WERI-Rb-1 (cell line): Measurements from ENCODE around the gene FAM193A.

Experiments used
- DNase-seq: peaks from one replicate; pipeline ENCODE4 v3.0.0-alpha.2; 2020
- H3K27ac ChIP-seq: fragments of 250-450 bp; sonication (Bioruptor Pico); 2 replicates; pipeline ENCODE4 v1.5.1; 2020; ENCODE audit warnings: mild to moderate bottlenecking, moderate library complexity
- H3K27me3 ChIP-seq: fragments of 250-450 bp; sonication (Bioruptor Pico); 2 replicates; pipeline ENCODE4 v1.5.1; 2021; ENCODE audit warnings: mild to moderate bottlenecking, low read depth, moderate library complexity; ENCODE audit not compliant: insufficient read depth, severe bottlenecking
- H3K36me3 ChIP-seq: fragments of 250-450 bp; sonication (Bioruptor Pico); 2 replicates; pipeline ENCODE4 v1.5.1; 2020; ENCODE audit warnings: mild to moderate bottlenecking, moderate library complexity
- H3K4me3 ChIP-seq: 2 replicates; pipeline ENCODE4 v1.5.1; 2011; ENCODE audit warnings: low read depth, mild to moderate bottlenecking, control low read depth, low read length
- H3K9me3 ChIP-seq: fragments of 250-450 bp; sonication (Bioruptor Pico); 2 replicates; pipeline ENCODE4 v1.5.1; 2021; ENCODE audit warnings: mild to moderate bottlenecking, moderate library complexity; ENCODE audit not compliant: severe bottlenecking
- TF ChIP-seq, protein P1 (sequence below): IDR thresholded peaks from 2 replicates; pipeline ENCODE4 v1.5.1; 2011; ENCODE audit warnings: low read depth, mild to moderate bottlenecking, control low read depth, inconsistent platforms, low read length

Gene FAM193A

DNA sequence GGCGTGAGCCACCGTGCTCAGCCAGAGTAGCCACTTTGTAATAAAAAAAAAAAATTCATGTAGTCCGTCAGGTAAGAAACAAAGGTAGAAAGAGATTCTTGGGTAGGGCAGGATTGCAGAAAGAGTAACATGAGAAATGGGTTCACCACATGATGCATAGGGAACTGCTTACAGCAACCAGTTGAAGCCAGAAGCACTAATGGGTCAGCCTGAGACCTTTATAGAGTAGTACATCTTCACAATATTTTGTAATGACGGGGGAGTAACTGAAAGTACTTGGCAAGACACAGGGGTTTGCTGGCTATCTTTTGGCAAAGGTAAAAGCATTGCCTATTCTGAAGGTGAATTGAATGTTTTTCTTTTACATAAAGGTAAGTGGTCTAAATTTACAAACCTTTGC lies 29.1 kb downstream of the FAM193A start:
- TF ChIP-seq, protein P1, sequence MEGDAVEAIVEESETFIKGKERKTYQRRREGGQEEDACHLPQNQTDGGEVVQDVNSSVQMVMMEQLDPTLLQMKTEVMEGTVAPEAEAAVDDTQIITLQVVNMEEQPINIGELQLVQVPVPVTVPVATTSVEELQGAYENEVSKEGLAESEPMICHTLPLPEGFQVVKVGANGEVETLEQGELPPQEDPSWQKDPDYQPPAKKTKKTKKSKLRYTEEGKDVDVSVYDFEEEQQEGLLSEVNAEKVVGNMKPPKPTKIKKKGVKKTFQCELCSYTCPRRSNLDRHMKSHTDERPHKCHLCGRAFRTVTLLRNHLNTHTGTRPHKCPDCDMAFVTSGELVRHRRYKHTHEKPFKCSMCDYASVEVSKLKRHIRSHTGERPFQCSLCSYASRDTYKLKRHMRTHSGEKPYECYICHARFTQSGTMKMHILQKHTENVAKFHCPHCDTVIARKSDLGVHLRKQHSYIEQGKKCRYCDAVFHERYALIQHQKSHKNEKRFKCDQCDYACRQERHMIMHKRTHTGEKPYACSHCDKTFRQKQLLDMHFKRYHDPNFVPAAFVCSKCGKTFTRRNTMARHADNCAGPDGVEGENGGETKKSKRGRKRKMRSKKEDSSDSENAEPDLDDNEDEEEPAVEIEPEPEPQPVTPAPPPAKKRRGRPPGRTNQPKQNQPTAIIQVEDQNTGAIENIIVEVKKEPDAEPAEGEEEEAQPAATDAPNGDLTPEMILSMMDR, result no peak
- no peak overlapping the region for H3K4me3 ChIP-seq
- H3K9me3 ChIP-seq, result no peaks in the 10 kb centered on the region
- no peak for DNase-seq
- peaks cover 25% of the 10 kb centered on the region for H3K36me3 ChIP-seq
- no peaks in the 10 kb centered on the region for H3K27me3 ChIP-seq
- no peak overlapping the region for H3K27ac ChIP-seq

DNA sequence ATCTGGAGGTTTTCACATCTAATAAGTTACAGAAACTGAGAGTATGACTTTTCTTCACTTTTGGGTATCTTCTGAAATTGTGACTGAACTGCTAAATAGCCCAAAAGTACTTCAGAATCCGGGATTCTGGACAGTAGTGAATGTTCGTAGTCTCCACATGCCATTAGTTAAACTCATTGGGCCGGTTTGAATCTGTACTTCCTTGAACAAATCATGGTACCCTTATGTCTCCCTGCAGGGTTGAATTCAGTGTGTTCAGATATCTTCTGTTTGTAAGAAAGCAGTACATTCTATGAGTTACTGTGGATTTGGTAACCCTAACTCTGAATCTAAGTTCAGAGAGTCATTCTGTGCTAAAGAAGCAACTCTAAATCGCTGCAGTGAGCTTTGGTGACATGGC lies 33.6 kb downstream of the FAM193A start:
- Histone ChIP-seq H3K27me3 (no peaks in the 10 kb centered on the region), H3K27ac (no peak overlapping the region), H3K9me3 (no peaks in the 10 kb centered on the region), H3K36me3 (peaks cover 15% of the 10 kb centered on the region; the same call in 1 of the 2 replicates), H3K4me3 (no peak overlapping the region)
- DNase-seq, result no peak
- TF ChIP-seq, protein P1, result no peak

DNA sequence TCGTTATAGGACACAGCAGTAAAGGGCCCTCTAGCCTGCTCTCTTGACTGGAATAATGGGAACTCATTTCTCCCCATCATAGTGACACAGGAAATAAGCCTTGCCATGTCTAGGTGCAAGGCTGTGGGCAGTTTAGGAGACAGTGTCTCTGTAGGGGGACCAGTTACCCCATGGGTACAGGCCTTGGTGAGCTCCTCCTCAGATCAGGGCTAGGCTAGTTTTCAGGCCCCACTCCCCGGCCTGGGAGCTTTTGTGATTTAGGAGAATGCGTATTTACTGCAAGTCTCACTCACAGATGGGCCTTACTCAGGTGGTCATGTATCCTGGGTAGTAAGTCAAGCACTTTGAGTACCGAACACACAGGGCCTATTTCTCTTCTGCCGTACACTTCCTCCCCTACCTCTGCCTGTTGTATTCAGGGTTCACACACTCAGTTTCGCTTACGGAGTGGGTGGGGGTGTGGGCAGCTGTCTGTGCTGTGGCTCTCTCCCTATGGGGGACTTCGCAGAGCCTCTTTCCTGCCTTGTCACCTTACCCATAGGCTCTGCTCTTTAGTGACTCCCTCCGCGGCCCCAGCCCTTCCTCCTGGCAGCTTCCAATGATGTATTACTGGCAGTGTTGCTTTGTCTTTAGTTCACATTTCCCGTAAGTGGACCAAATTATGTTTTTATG lies 34.2 kb downstream of the FAM193A start:
- TF ChIP-seq, protein P1, result no peak
- no peak overlapping the region for H3K27ac ChIP-seq
- peaks cover 18% of the 10 kb centered on the region; the same call in 1 of the 2 replicates for H3K36me3 ChIP-seq
- H3K27me3 ChIP-seq, result no peaks in the 10 kb centered on the region
- no peak for DNase-seq
- no peaks in the 10 kb centered on the region for H3K9me3 ChIP-seq
- no peak overlapping the region for H3K4me3 ChIP-seq

- no peak for DNase-seq
- H3K9me3 ChIP-seq, result no peaks in the 10 kb centered on the region
- H3K36me3 ChIP-seq, result peaks cover 18% of the 10 kb centered on the region; the same call in 1 of the 2 replicates
- H3K27ac ChIP-seq, result no peak overlapping the region
- H3K27me3 ChIP-seq, result no peaks in the 10 kb centered on the region
- TF ChIP-seq, protein P1, result no peak
- H3K4me3 ChIP-seq, result no peak overlapping the region
Observed at GRCh38 chr4:2572076-2572475, 35.6 kb downstream of the FAM193A start.

- H3K9me3 ChIP-seq, result no peaks in the 10 kb centered on the region
- DNase-seq, result no peak
- H3K27me3 ChIP-seq, result no peaks in the 10 kb centered on the region
- peaks cover 13% of the 10 kb centered on the region; the same call in 1 of the 2 replicates for H3K36me3 ChIP-seq
- H3K27ac ChIP-seq, result no peak overlapping the region
- TF ChIP-seq, protein P1, result no peak
- H3K4me3 ChIP-seq, result no peak overlapping the region
Observed at GRCh38 chr4:2572866-2573265, 36.4 kb downstream of the FAM193A start.

DNA sequence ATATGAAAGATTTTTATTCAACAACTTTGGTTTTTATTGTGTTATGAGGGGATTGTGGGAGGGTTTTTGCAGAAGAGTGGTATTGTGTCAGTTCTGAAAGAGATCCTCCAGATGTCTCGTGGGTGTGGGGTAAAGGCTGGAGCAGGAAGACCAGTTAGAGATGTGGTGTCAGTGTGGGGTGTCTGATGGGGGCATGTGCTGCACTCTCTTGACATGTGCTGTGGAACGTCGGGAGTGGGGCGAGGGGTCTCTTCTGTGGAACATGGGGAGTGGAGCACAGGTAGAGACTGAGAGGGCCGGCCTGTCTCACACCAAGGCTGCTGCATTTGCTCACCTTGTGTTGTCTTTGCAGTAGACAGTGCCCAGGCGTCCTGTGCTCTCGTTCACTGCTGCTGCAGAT lies 37.6 kb downstream of the FAM193A start:
- no peaks in the 10 kb centered on the region for H3K9me3 ChIP-seq
- DNase-seq, result no peak
- peaks cover 7% of the 10 kb centered on the region; the same call in 1 of the 2 replicates for H3K36me3 ChIP-seq
- no peak overlapping the region for H3K4me3 ChIP-seq
- TF ChIP-seq, protein P1, result no peak
- no peak overlapping the region for H3K27ac ChIP-seq
- H3K27me3 ChIP-seq, result no peaks in the 10 kb centered on the region
